Activated T-cell treated with anti-CD3 and anti-CD28 coated beads, Interleukin-2, amount 50 U/mL, for 48 hours (primary cell): ENCODE results near the gene KNDC1.
"Not testable (repeated sequence)": the region's sequence is repeated elsewhere in the genome, so short reads cannot be mapped to it uniquely, and the experiment has no call there.

ENCODE experiments used
- DNase-seq, 2 experiments: peaks; one replicate each; pipeline ENCODE4 v3.0.0-alpha.2; 2020

Gene KNDC1

GRCh38 chr10:133142523-133143199 is 17.4 kb upstream of the KNDC1 start:
- DNase-seq: peak in 1 of 2 experiments; percentile 13

GRCh38 chr10:133143200-133143533 is 16.9 kb upstream of the KNDC1 start:
- DNase-seq: no peak

- peak in 1 of 2 experiments; percentile 13 for DNase-seq
Observed at GRCh38 chr10:133143546-133143945, 16.5 kb upstream of the KNDC1 start.

DNA sequence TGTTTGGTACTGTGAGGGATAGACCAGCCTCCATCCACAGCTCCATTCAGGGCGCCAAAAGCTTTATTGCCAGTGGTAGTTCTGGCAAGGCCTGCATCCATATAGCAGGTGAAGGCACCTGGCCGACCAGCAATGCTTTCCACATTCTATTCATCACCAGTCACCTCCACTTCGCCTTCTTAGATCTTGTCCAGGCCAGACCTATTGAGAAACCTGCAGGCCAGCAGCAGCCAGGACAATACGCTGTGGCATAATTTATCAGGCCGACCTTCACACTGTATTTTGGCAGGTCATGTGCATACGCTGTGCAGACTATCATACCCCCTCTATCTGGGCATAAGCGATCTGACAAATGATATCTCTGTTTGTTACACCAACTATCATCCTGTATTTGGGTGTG is 15.2 kb upstream of the KNDC1 start:
- DNase-seq: peak in 1 of 2 experiments; percentile 11

DNA sequence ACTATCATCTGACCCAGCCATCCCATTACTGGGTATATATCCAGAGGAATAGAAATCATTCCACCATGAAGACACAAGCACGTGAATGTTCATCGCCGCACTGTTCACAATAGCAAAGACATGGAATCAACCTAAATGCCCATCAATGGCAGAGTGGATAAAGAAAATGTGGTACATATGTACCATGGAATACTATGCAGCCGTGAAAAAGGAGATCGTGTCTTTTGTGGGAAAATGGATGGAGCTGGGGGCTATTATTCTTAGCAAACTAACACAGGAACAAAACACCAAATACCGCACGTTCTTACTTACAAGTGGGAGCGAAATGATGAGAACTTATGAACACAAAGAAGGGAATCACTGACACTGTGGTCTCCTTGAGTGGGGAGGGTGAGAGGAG is 9.8 kb upstream of the KNDC1 start:
- no peak for DNase-seq

- DNase-seq: no peak
Observed at GRCh38 chr10:133150656-133151055, 9.4 kb upstream of the KNDC1 start.

GRCh38 chr10:133151071-133151470 is 8.9 kb upstream of the KNDC1 start:
- DNase-seq: not testable (repeated sequence)

DNA sequence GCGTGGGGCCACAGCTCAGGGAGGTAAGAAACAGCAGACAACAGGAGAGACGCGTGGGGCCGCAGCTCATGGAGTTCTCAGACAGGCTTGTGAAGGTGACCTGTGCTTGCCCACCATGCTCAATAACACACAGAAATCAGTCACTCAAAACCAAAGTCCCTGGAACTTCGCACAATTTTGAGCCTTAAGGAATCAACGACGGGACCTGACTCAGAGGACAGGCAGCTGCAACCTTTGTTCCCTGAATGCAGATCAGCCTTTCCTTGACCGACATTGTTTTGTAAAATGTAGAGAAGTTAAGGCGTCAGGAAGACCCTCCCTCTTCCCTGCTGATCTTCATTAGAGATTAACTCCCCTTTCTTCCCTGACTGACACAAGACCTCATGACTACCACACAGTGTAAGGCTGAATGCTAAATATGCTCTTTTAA is 8.5 kb upstream of the KNDC1 start:
- DNase-seq: no peak

DNA sequence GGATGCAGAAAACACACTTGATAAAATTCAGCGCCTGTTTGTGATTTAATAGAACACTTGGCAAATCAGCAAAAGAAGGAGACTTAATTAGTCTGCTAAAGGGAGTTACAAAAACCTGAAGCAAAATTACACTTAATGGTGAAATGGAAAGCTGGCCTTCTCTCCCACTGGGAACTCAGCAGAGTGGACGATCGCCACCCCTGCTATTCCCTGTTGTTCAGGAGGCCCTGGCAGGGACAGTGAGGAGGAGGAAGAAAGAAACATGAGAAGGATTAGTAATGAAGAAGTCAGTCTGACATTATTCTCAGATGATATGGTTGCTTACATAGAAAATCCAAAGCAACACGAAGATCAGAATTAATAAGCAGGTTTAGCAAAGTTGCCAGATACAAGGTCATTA is 5.6 kb upstream of the KNDC1 start:
- no peak for DNase-seq

- DNase-seq: no peak
Observed at GRCh38 chr10:133154996-133155778, 4.8 kb upstream of the KNDC1 start.

GRCh38 chr10:133156674-133157579 is 3.1 kb upstream of the KNDC1 start:
- no peak for DNase-seq

DNA sequence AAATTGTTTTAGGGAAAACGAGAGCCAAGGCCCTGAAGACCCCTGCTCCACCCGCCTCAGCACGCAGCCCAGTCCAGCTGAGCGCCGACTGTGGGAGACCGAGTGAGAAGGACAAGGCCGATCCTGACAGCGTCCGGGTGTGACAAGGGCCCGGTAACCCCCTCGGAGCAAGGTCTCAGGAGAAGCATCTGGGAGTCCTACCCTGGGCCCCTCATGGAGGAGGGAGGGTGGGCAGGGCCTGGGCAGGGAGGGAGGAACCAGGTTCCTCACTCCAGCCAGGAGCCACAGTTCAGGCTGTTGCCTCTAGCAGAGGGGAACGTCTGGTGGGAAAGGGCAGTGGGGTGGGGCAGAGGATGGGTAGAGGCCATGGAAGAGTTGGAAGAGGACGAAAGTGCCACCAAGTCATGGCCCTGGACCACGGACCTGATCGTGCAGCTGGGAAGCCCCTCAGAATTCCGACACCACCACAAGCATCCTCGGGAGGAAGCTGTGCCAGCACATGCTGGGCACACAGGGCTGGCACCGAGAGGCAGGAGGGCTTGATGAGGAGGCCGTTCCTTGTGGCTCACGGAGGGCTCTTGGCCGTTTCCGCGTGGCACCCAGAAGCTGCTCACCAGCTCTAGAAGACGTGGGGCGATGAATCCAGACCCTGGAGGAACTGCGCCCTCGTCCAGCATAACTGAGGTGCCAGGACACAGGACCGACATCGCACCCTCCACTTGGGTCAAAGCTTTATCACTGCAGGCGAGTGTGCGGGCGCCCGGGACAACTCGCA is 2.2 kb upstream of the KNDC1 start:
- no peak for DNase-seq

GRCh38 chr10:133158437-133158755 is 1.6 kb upstream of the KNDC1 start:
- DNase-seq: no peak

GRCh38 chr10:133158756-133159610 is 1.0 kb upstream of the KNDC1 start:
- DNase-seq: no peak

DNA sequence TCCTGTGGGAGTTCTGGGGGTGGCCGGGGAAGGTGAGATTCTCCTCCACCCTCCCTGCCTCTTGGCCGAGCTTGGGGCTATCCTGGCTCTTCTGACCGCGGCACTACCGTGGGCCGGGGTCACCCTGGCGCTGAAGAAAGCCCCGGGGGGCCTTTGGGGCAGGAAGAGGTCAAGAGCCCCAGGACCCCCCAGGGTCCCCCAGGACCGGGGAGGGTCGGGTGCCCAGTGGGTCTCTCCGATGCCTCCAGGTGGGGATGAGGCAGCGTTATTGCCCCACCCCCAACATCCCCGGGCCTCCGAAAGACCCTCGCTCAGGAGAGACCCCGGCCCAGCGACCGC is 439 bp upstream of the KNDC1 start:
- no peak for DNase-seq

GRCh38 chr10:133160826-133161471 is 930 bp downstream of the KNDC1 start:
- DNase-seq: no peak

DNA sequence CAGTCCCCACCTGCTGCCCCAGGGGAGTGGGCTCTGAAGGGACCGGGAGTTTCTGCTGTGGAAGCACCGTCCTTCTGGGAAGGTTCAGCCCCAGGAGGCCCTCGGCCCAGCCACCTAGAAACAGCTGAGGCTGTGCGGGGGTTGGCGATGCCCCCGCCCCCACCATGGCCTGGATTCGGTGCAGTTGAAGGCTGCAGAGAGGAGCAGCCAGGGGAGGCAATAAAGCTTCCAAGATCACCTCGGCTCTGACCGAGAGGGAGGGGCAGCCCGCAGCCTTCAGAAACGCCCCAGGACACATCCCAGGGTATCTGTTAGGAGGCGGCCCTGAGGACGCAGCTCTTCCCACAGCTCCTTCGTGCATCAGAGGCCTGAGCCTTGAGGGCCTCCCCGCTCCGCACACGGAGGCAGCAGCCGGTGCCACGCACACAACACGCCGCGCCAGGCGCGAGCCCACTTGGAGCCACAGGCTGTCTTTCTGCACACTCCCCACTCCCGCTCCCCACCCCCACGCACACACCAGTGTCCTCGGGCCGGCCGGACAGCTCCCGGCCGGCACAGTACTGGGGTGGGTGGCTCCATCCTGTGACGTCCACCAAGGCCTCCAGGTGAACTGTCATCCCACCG is 1.6 kb downstream of the KNDC1 start:
- DNase-seq: no peak

DNA sequence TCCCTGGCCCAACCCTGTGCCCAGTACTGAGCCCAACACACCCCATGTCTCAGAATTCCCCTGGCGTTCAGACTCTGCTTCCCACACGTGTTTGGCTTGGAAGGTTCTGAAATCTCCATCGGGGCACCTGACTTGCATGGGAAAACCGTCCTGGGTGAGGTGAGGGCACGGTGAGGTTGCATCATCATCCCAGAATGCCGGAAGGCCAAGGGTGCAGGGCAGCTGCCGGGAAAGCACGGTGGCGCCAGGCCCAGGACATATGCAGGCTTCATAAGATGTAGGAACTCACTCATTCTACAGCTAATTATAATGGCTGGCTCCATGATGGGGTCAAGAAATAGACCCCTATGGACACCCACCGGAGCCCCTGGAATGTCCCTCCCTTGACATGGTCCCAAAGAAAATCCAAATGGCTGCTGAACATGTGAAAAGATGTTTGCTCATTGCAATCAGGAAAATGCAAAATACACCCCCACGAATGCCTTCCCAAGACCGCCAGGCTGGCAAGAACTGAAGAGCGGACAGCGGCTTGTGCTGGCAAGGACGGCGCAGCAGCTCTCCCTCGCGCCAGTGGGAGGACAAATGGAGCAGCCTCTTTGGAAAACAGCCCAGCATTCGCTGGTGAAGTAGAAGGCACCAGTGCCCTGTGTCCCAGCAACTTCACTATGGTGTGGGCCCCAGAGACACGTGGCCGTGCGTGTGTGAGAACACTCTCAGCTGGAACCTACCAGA is 2.3 kb downstream of the KNDC1 start:
- no peak for DNase-seq

GRCh38 chr10:133162910-133163856 is 3.2 kb downstream of the KNDC1 start:
- no peak for DNase-seq
